Measurements from ENCODE around the gene ITPA.

Gene ITPA

DNA sequence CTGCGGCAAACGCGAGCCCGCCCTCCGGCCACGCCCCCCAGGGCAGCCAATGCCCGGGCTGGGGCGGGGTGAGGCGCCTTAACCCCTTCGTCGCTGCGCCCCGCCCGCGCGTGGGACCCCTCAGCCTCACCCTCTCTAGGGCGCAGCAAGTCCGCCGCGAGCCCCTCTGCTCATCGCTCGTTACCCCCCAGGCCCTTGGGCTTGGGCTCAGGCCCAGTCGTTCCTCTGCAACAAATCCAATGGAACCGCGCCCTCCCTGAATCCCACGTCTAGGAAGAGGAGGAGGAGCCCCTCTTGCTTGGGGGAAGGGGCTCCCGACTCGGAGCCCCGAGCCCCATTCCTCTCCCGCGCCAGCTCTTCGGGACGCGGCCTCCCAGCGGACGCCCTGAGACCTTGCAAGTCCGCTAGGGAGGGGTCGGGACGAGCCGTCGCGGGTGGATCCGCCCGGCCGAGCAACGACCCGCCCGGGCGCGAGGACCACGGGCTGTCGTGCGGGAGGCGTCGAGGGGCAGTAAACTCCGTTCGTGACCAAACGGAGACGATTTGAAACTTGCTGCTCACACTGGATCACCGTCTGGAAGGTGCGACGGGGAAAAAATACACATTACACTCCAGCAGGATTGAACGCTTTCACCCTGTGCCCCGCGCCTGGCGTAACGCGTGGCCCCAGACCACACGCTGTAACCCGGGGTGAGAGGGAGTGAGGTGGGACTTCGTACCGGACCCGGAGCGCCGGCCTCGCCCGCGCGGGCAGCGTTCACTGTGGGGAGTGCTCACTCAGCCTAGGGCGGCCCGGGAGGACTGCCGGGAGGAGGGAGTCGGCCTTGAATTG lies 35.5 kb upstream of the ITPA start:
- TF ChIP-seq, protein P1, sequence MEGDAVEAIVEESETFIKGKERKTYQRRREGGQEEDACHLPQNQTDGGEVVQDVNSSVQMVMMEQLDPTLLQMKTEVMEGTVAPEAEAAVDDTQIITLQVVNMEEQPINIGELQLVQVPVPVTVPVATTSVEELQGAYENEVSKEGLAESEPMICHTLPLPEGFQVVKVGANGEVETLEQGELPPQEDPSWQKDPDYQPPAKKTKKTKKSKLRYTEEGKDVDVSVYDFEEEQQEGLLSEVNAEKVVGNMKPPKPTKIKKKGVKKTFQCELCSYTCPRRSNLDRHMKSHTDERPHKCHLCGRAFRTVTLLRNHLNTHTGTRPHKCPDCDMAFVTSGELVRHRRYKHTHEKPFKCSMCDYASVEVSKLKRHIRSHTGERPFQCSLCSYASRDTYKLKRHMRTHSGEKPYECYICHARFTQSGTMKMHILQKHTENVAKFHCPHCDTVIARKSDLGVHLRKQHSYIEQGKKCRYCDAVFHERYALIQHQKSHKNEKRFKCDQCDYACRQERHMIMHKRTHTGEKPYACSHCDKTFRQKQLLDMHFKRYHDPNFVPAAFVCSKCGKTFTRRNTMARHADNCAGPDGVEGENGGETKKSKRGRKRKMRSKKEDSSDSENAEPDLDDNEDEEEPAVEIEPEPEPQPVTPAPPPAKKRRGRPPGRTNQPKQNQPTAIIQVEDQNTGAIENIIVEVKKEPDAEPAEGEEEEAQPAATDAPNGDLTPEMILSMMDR (IDR thresholded peaks at IDR 0.05; ENCODE audit: insufficient read depth, low read length, missing control alignments) = peak; percentile 12
- POLR2A ChIA-PET = no interaction called here
- no peak for DNase-seq (ENCODE audit: low read depth, low spot score)
- H3K4me3 ChIP-seq (ENCODE audit: low read depth, low read length) = peak overlapping the region; percentile 89
- CTCF ChIA-PET = no interaction called here

DNA sequence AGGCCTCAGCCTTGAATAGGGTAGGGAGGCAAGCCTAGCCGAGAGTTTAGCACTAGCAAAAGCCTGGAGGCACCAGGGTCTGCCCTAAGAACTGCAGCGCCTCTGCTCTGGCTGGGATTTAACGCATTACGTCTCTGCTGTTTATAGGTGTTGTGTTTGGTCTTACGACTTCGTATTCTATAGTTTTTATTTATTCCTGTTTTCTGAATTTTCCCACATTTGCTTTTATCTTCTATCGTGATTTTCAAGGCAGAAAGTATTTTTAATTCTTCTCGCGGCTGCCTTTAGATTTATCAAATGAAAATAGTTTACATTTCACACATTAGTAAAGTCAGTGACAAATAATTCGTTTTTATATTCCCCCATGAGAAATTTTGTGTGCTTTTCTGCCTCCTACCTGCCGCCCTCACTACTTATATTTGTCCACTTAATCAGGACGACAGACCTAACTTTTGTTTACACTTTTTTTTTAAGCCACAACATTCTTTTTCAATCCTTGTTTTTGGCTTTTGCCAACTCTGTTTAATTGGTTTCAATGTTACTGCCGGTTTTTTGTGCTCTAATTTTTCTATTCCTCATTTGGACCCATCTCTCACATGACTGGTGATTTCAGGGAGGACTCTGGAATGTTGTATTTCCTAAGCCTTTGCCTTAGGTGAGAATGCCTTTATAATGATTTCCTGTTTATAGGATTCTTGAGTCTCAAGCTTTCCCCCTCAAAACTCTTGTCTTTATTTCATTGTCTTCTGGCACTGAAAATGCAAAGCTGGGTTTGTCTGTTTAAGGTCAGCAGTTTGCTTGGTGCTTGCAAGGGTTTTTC lies 34.6 kb upstream of the ITPA start:
- TF ChIP-seq, protein P1 (IDR thresholded peaks at IDR 0.05; ENCODE audit: insufficient read depth, low read length, missing control alignments) = no peak
- no peak for DNase-seq (ENCODE audit: low read depth, low spot score)
- ChIA-PET POLR2A (no interaction called here), CTCF (interaction anchor here (0.6 kb wide), 1 partner anchor 121 kb away, joined by 3 read pairs; no protein-coding TSS in a partner anchor)
- H3K4me3 ChIP-seq (ENCODE audit: low read depth, low read length) = peak overlapping the region; percentile 89

GRCh38 chr20:3175270-3175669 lies 34.0 kb upstream of the ITPA start:
- CTCF ChIA-PET = interaction anchor here (0.6 kb wide), 1 partner anchor 122 kb away, joined by 3 read pairs; no protein-coding TSS in a partner anchor
- TF ChIP-seq, protein P1 (IDR thresholded peaks at IDR 0.05; ENCODE audit: insufficient read depth, low read length, missing control alignments) = no peak
- DNase-seq (ENCODE audit: low read depth, low spot score) = no peak
- POLR2A ChIA-PET = no interaction called here
- no peak overlapping the region for H3K4me3 ChIP-seq (ENCODE audit: low read depth, low read length)

- ChIA-PET POLR2A (no interaction called here), CTCF (interaction anchor here (1.5 kb wide), 1 partner anchor 10 kb away, joined by 4 read pairs; no protein-coding TSS in a partner anchor)
- H3K4me3 ChIP-seq (ENCODE audit: low read depth, low read length) = no peak overlapping the region
- DNase-seq (ENCODE audit: low read depth, low spot score) = no peak
- TF ChIP-seq, protein P1 (IDR thresholded peaks at IDR 0.05; ENCODE audit: insufficient read depth, low read length, missing control alignments) = no peak
Measured at GRCh38 chr20:3177746-3178485, 31.4 kb upstream of the ITPA start.

DNA sequence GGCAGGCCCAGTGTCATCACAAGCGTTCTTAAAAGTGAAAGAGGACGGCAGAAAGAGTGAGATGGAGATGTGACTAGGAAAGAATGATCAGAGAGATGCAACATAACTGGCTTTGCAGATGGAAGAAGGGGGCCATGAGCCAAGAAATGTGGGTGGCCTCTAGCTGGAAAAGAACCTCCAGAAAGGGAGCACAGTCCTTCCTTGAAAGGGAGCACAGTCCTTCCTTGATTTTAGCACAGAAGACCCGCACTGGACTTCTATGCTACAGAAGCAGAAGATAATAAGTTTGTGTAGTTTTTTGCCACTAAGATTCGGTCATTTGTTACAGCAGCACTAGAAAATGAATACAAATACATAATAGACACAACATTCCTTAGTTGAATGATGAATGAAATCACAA lies 29.0 kb upstream of the ITPA start:
- CTCF ChIA-PET = no interaction called here
- TF ChIP-seq, protein P1 (IDR thresholded peaks at IDR 0.05; ENCODE audit: insufficient read depth, low read length, missing control alignments) = no peak
- DNase-seq (ENCODE audit: low read depth, low spot score) = no peak
- POLR2A ChIA-PET = no interaction called here
- H3K4me3 ChIP-seq (ENCODE audit: low read depth, low read length) = no peak overlapping the region
